Body of pancreas (tissue), 4 donors: ENCODE results near the gene LRRC73.

ENCODE experiments used
- POLR2A ChIP-seq, 3 donors: fragments of 450-650 bp; IDR thresholded peaks; one replicate each; pipeline ENCODE4 v1.6.1; 2016; ENCODE audit warnings: antibody characterized with exemption in 3 of 3, mild to moderate bottlenecking in 2 of 3
- TF ChIP-seq, protein P1 (sequence below), 7 experiments: fragments of 450-650 bp in 4 of 7; fragments of 200-600 bp in 3 of 7; sonication (generic) in 3 of 7; IDR thresholded peaks; one replicate each; pipeline ENCODE4 v1.5.1; 2016 to 2019; ENCODE audit warnings: antibody characterized with exemption in 7 of 7

GRCh38 chr6:43516367-43516696 lies 6.2 kb upstream of the LRRC73 start:
- TF ChIP-seq, protein P1, sequence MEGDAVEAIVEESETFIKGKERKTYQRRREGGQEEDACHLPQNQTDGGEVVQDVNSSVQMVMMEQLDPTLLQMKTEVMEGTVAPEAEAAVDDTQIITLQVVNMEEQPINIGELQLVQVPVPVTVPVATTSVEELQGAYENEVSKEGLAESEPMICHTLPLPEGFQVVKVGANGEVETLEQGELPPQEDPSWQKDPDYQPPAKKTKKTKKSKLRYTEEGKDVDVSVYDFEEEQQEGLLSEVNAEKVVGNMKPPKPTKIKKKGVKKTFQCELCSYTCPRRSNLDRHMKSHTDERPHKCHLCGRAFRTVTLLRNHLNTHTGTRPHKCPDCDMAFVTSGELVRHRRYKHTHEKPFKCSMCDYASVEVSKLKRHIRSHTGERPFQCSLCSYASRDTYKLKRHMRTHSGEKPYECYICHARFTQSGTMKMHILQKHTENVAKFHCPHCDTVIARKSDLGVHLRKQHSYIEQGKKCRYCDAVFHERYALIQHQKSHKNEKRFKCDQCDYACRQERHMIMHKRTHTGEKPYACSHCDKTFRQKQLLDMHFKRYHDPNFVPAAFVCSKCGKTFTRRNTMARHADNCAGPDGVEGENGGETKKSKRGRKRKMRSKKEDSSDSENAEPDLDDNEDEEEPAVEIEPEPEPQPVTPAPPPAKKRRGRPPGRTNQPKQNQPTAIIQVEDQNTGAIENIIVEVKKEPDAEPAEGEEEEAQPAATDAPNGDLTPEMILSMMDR (IDR thresholded peaks at IDR 0.05) = no peak
- no peak for TF ChIP-seq POLR2A (IDR thresholded peaks at IDR 0.05)
